Progenitor cell of endocrine pancreas (in vitro differentiated cells): Measurements from ENCODE around the gene ZNF805. TPM values are rescaled to one million over a fixed set of nuclear protein-coding genes. Genes with fewer than 3 reads are reported as not detected.

Experiments
- DNase-seq: peaks from one replicate; pipeline ENCODE4 v3.0.0; 2021; ENCODE audit warnings: low spot score; ENCODE audit not compliant: unreplicated experiment
- H3K27ac Mint-ChIP-seq: 2 replicates; pipeline ENCODE4 v1.8.0; 2021; ENCODE audit warnings: mild to moderate bottlenecking, moderate library complexity, mixed read lengths
- H3K27me3 Mint-ChIP-seq: 2 replicates; pipeline ENCODE4 v1.8.0; 2021; ENCODE audit warnings: mixed read lengths
- H3K36me3 Mint-ChIP-seq: 2 replicates; pipeline ENCODE4 v1.8.0; 2022; ENCODE audit warnings: mixed read lengths; ENCODE audit not compliant: insufficient read depth
- H3K4me1 Mint-ChIP-seq: 2 replicates; pipeline ENCODE4 v1.8.0; 2021; ENCODE audit warnings: low read depth, mixed read lengths
- H3K4me3 Mint-ChIP-seq: 2 replicates; pipeline ENCODE4 v1.8.0; 2021; ENCODE audit warnings: low read depth, mild to moderate bottlenecking, moderate library complexity, mixed read lengths
- H3K9me3 Mint-ChIP-seq: 2 replicates; pipeline ENCODE4 v1.8.0; 2021; ENCODE audit warnings: low read depth, mixed read lengths
- CTCF ChIP-seq: fragments of 200-600 bp; sonication (generic); IDR thresholded peaks from one replicate; pipeline ENCODE4 v1.5.0; 2021; ENCODE audit warnings: antibody characterized with exemption, mild to moderate bottlenecking; ENCODE audit not compliant: unreplicated experiment
- total RNA-seq: library from RNA; stranded (reverse); gene quantifications from 2 replicates; pipeline ENCODE4 v1.2.1, GENCODE V29; 2021

ZNF805 gene
- total RNA-seq, 1 donor from 2014 or later, result 16.3 TPM

GRCh38 chr19:57302020-57302465 is 61.6 kb downstream of the ZNF805 start:
- no peaks in the 10 kb centered on the region for H3K27me3 Mint-ChIP-seq
- no peak overlapping the region for H3K27ac Mint-ChIP-seq
- TF ChIP-seq CTCF, result no peak
- H3K4me3 Mint-ChIP-seq, result no peak overlapping the region
- no peak for DNase-seq
- peaks cover 19% of the 10 kb centered on the region for H3K36me3 Mint-ChIP-seq
- no peaks in the 10 kb centered on the region for H3K4me1 Mint-ChIP-seq
- no peaks in the 10 kb centered on the region for H3K9me3 Mint-ChIP-seq

- Mint-ChIP-seq H3K9me3 (no peaks in the 10 kb centered on the region), H3K36me3 (peaks cover 14% of the 10 kb centered on the region), H3K4me1 (no peaks in the 10 kb centered on the region), H3K27ac (no peak overlapping the region), H3K4me3 (no peak overlapping the region), H3K27me3 (no peaks in the 10 kb centered on the region)
- DNase-seq, result no peak
- TF ChIP-seq CTCF, result no peak
Observed at GRCh38 chr19:57302727-57303401, 62.4 kb downstream of the ZNF805 start.

Other genes with a start within 250 kb of the ZNF805 start
- gene USP29, start 120.6 kb upstream of the ZNF805 start, total RNA-seq, result not detected in 2 replicates
- not detected in 2 replicates for gene ZIM3, start 95.4 kb upstream of the ZNF805 start, total RNA-seq
- gene DUXA, start 73.1 kb upstream of the ZNF805 start, total RNA-seq, result not detected in 2 replicates
- gene ZNF264, start 49.1 kb upstream of the ZNF805 start, total RNA-seq, result 35.7 and 40.2 TPM in 2 replicates
- 0.89 and 1.6 TPM in 2 replicates for gene AURKC, start 9.6 kb upstream of the ZNF805 start, total RNA-seq
- 58.3 and 61.3 TPM in 2 replicates for gene ZNF460, start 39.9 kb downstream of the ZNF805 start, total RNA-seq
- 10.1 and 10.5 TPM in 2 replicates for gene ZNF543, start 79.8 kb downstream of the ZNF805 start, total RNA-seq
- 11.8 TPM in 2 replicates for gene ZNF304, start 110.6 kb downstream of the ZNF805 start, total RNA-seq
- gene TRAPPC2B, start 122.9 kb downstream of the ZNF805 start, total RNA-seq, result 12.9 and 13.9 TPM in 2 replicates
- 5.7 and 6.1 TPM in 2 replicates for gene ZNF547, start 122.9 kb downstream of the ZNF805 start, total RNA-seq
- gene ZNF548, start 149.2 kb downstream of the ZNF805 start, total RNA-seq, result 30.7 and 31.9 TPM in 2 replicates
- gene ZNF17, start 170.5 kb downstream of the ZNF805 start, total RNA-seq, result 14.7 and 17.7 TPM in 2 replicates
- gene ZNF749, start 194.7 kb downstream of the ZNF805 start, total RNA-seq, result 25.1 and 32.7 TPM in 2 replicates
- 0.64 and 0.84 TPM in 2 replicates for gene VN1R1, start 216.5 kb downstream of the ZNF805 start, total RNA-seq
- gene ZNF772, start 236.9 kb downstream of the ZNF805 start, total RNA-seq, result 7.3 and 10.1 TPM in 2 replicates
- 20.3 and 23.4 TPM in 2 replicates for gene ZNF419, start 247.1 kb downstream of the ZNF805 start, total RNA-seq